Right ventricle myocardium superior (tissue), 1 donor: ENCODE data around the gene DNAI4. TPM values are rescaled to one million over a fixed set of nuclear protein-coding genes. Genes with fewer than 3 reads are reported as not detected.
"Not testable (repeated sequence)": the region's sequence is repeated elsewhere in the genome, so short reads cannot be mapped to it uniquely, and the experiment has no call there.

Experiments
- ATAC-seq: fragments of 200-7000 bp; cut with Tn5 transposase; one replicate; pipeline ENCODE4 v1.9.1; 2020; ENCODE audit warnings: mild to moderate bottlenecking; ENCODE audit not compliant: poor library complexity
- DNase-seq: peaks from one replicate; pipeline ENCODE4 v3.0.0-alpha.2; 2020
- intact Hi-C: fragments of 100-400 bp; cut with DNase I; formaldehyde crosslinking; loops from one replicate; pipeline ENCODE4 v1.11.2; 2022
- total RNA-seq: library from RNA; stranded (reverse); fragmentation: NEBNext Ultra II Directional; extraction: Animal tissue kit (Norgen Biotek cat#: 25700); gene quantifications from one replicate; pipeline ENCODE4 v1.2.1, GENCODE V29; 2021
- donor health status: DM: no; HTN: yes; CAD: no; lungs with severe emphysema.

DNAI4 gene
- total RNA-seq, 1 donor from 2014 or later = 13.5 TPM

DNA sequence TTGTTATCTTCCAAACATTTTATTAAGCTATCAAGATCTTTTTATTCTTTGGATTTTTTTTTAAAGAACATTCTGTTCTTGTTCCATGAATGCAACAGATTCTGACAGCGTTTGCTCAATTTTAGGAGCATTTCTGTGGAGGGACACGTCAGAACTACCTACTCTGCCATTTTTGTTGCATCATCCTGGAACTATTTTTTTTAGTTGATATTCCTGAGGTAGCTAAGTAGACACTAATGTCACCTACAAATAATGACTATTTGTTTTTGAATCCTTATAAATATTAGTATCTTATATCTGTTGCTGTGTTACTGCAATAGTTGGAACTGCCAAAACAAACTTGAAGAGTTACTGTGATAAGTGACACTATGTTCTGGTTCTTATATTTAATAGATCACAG lies 57.2 kb downstream of the DNAI4 start:
- intact Hi-C loops = no loop called here
- no peak for ATAC-seq
- DNase-seq = no peak

DNA sequence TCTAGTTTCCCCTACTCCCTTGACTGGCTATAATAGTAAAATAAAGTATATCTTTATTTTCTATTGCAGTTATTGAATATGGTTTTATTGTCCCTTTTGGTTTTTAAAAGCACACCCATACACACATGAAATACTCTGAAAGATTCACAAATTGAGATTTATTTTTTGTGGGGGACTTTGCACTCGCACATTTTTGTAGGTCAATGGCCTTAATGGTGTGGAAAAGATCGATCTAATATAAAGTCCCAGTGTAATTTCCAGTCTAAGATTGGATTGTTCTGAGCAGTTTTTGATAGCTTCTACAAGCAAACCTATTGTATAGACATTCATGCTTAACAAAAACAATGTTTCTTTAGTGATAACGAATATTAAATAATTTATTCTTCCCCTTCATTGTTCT lies 64.1 kb downstream of the DNAI4 start:
- DNase-seq (no peak), ATAC-seq (no peak)
- intact Hi-C loops = no loop called here

DNA sequence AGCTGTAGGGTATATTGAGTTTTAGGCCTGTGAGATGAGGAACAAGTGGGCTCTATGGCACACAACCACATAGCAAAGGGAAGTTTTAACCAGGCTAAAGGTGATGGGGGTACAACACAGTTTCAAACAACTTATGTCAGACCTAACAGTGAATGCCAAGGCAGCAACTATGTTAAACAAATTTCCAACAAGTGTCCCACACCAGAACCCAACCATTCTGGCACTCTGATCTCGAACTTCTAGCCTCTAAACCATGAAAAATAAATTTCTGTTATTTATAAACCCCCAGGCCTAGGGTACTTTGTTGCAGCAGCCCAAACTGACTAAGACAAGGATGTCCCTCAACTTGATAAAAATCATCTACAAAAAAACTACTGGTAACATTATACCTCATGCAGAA lies 71.3 kb downstream of the DNAI4 start:
- DNase-seq = no peak
- intact Hi-C loops = no loop called here
- no peak for ATAC-seq

- ATAC-seq (no peak), DNase-seq (no peak)
- intact Hi-C loops = no loop called here
These were observed 71.8 kb downstream of the DNAI4 start for GRCh38 chr1:66852870-66853269.

GRCh38 chr1:66850989-66851388 lies 73.7 kb downstream of the DNAI4 start:
- no peak for ATAC-seq
- intact Hi-C loops = no loop called here
- DNase-seq = no peak

DNA sequence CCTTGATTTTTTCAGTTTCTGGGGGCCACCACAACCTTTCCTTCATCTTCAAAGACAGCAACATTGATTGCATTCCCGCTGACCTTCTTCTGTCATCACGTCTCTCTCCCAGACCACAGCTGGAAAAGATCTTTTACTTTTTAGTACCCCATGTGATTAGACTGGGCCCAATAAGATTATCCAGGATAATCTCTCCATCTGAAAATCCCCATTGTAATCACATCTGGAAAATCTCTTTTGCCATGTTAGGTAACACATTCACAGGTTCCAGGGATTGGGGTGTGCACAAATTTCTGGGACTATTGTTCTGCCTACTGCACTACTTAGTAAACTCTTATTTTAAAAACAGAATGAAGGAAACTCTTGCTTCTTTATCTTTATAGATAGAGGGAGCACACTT lies 76.5 kb downstream of the DNAI4 start:
- no peak for ATAC-seq

DNA sequence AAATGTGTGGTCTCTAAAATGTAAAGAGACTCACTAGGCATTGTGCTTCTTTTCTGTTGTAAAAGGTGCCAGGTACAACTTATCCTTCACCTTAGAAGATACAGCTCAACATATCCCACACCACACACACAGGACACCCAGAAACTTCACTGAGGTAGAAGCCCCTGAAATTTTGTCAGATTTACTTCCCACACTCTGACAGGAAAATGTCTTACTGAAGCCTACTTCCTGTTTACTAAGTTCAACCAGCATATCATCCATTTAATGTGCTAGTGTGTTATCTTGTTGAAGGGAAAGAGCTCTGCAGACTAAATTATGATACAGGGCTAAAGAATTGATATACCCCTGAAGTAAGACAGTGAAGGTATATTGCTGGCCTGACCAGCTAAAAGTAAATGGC lies 83.7 kb downstream of the DNAI4 start:
- ATAC-seq = no peak
- no peak for DNase-seq
- intact Hi-C loops = no loop called here

More for the DNA sequence above, 76.5 kb downstream of the DNAI4 start:
- intact Hi-C loops = no loop called here
- DNase-seq = no peak

DNA sequence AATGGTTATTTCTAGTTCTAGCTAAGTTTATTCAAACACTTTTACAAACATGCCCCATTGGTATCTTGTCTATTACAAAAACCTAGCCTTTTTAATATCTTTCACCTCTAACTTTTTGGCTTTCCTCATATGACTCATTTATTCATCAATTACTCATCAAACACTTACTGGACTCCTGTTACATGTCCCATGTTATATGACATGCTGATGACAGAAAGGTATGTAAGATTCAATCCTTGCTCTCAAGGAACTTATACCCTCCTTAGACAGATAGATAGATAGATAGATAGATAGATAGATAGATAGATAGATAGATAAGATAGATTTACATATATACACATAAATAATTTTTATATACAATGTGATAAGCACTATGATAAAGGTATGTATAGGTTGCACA lies 89.7 kb downstream of the DNAI4 start:
- DNase-seq (no peak), ATAC-seq (no peak)
- intact Hi-C loops = no loop called here

DNA sequence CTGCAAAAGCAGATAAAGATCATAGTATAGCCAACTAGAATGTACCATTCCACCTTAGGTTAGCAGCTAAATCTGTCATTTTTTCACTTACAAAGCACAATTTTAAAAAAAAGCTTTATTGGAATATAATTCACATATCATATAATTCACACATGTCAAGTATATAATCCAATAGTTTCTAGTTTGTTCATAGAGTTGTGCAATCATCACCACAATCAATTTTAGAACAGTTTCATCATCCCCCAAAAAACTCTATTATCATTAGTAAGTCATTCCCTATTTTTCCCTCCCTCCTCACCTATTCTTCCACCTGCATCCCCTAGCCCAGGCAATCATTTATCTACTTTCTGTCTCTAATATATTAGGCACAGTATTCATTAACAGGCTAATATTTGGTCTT lies 91.5 kb downstream of the DNAI4 start:
- intact Hi-C loops = no loop called here
- DNase-seq (no peak), ATAC-seq (no peak)

DNA sequence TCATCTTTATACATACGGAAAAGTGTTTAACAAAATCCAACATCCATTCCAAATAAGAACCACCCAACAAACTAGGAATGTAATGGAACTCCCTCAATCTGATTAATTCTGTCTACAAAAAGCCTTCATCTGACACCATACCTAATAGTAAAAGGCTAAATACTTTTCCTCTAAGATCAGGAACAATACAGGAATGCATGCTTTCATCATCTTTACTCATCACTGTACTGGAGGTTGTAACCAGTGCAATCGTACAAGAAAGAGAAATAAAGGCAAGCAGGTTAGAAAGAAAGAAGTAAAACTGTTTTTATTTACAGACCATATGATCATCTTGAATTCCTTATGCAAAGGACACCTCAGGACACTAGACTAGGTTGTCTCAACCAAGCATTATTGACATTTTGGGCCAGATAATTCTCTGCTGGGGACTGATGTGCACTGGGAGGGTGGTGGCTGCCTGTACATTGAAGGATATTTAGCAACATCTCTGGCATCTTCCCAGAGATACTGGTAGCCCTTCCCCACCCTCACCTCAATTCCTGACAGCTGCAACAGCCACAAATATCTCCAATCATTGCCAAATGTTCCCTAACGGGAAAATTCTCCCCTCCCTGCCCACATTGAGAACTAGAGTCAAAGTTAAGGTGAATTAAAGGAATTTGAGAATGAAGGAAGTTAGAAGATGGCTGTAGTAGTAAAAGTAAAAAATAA lies 93.0 kb downstream of the DNAI4 start:
- ATAC-seq (no peak), DNase-seq (no peak)
- intact Hi-C loops = no loop called here

DNA sequence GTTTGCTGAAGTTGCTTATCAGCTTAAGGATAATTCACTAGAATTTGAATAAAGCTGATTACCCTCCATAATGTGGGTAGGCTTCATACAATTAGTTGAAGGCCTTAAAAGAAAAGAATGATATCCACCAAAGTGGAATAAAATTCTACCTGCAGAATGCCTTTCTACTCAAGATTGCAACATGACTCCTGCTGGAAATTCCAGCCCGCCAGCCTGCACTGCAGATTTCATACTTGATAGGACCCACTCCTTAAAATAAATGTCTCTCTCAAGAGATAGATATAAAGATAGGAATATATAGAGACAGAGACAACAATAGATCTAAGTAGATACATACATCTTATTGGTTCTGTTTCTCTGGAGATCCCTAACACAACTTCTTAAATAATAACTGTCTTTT lies 99.9 kb downstream of the DNAI4 start:
- no peak for DNase-seq
- intact Hi-C loops = no loop called here
- ATAC-seq = no peak

- DNase-seq (no peak), ATAC-seq (no peak)
- intact Hi-C loops = no loop called here
These were observed 114.8 kb downstream of the DNAI4 start for GRCh38 chr1:66809736-66810326.

GRCh38 chr1:66809245-66809644 lies 115.4 kb downstream of the DNAI4 start:
- no peak for DNase-seq
- no peak for ATAC-seq
- intact Hi-C loops = no loop called here

DNA sequence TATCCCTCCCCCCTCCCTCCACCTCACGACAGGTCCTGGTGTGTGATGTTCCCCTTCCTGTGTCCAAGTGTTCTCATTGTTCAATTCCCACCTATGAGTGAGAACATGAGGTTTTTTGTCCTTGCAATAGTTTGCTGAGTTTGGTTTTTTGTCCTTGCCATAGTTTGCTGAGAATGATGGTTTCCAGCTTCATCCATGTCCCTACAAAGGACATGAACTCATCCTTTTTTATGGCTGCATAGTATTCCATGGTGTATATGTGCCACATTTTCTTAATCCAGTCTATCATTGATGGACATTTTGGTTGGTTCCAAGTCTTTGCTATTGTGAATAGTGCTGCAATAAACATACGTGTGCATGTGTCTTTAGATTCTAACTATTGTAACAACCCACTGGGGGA lies 128.8 kb downstream of the DNAI4 start:
- intact Hi-C loops, ATAC-seq: not testable (repeated sequence)

DNA sequence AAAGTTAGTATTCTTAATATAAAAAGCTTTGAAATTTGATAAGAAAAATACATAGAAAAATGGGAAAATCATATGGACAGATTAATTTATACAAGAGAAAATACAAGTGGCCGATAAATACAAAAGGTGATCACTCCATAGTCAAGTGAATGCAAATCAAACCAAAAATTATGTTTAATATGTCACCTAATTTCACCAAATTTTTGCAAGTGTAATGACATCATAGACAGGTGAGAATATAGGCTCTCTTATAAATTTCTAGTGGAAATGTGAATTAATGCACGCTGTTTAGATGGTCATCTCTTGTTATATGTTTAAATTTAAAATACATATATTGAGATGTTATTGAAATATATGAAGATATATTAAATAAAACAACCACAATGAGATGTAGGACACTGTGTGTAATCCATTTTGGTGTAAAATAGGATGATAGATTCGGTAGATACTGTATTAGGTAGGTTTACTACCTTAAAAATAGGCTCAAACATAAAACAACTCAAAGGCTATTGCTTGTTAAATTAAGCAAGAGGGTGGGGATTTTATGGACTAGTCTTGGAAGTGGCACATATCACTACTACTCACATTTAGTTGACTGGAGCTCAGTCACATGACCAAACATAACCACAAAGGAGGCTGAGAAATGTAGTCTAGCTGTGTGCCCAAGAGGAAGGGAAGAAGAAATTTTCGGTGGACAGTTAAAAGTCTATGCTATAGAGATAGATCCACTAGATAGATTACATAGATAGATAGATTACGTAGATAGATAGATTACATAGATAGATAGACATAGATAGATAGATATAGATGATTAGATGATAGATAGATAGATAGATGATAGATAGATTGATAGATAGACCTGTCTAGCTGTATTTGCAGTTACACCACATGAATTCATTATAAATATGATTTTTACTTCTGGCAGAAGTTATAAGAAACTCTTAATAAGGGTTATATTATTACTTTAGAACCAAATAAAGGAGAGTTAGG lies 132.7 kb downstream of the DNAI4 start:
- DNase-seq = no peak
- ATAC-seq = no peak
- intact Hi-C loops = no loop called here

More for the DNA sequence above, 128.8 kb downstream of the DNAI4 start:
- DNase-seq = not testable (repeated sequence)

- DNase-seq = no peak
- intact Hi-C loops = no loop called here
- ATAC-seq = no peak
These were observed 136.3 kb downstream of the DNAI4 start for GRCh38 chr1:66788231-66788939.

DNA sequence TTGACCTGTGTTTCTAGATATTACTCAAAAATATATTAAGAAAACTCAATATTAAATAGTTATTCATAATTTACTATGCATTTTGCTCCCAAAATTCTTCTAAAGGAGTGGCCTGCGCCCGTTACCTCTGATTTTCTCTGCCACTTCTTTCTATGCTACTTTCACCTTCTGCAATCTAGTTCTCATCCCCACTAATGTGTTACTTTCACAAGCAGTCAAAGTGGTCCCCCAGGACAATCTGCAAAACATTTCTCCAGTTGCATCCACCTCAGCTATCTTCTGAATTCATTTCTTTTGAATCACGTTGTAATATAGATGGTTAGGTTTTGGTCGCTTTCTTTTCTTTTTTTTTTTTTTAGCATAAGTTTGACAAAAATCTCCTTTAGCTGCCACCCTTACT lies 137.0 kb downstream of the DNAI4 start:
- ATAC-seq = no peak
- no peak for DNase-seq
- intact Hi-C loops = no loop called here

GRCh38 chr1:66785800-66786199 lies 138.9 kb downstream of the DNAI4 start:
- ATAC-seq = not testable (repeated sequence)

GRCh38 chr1:66779475-66780078 lies 145.1 kb downstream of the DNAI4 start:
- DNase-seq (no peak), ATAC-seq (no peak)
- intact Hi-C loops = no loop called here

More at GRCh38 chr1:66785800-66786199, 138.9 kb downstream of the DNAI4 start:
- intact Hi-C loops, DNase-seq: not testable (repeated sequence)
